HG02678 (cell line): ENCODE measurements around the gene SFSWAP.
"Not testable (repeated sequence)": the region's sequence is repeated elsewhere in the genome, so short reads cannot be mapped to it uniquely, and the experiment has no call there.

Experiments used
- ATAC-seq: cut with Tn5 transposase; IDR thresholded peaks from one replicate; pipeline ENCODE4 v1.9.1; 2021; ENCODE audit warnings: mild to moderate bottlenecking, moderate library complexity; ENCODE audit not compliant: unreplicated experiment

The SFSWAP gene

GRCh38 chr12:131701705-131702572 lies 9.0 kb upstream of the SFSWAP start:
- ATAC-seq, result no peak

GRCh38 chr12:131702573-131702877 lies 8.4 kb upstream of the SFSWAP start:
- ATAC-seq, result no peak

GRCh38 chr12:131703161-131703560 lies 7.7 kb upstream of the SFSWAP start:
- no peak for ATAC-seq

GRCh38 chr12:131704509-131704908 lies 6.4 kb upstream of the SFSWAP start:
- no peak for ATAC-seq

- not testable (repeated sequence) for ATAC-seq
Measured at GRCh38 chr12:131706709-131707108, 4.2 kb upstream of the SFSWAP start.

GRCh38 chr12:131709226-131709625 lies 1.7 kb upstream of the SFSWAP start:
- ATAC-seq, result no peak

GRCh38 chr12:131711551-131712205 lies 788 bp downstream of the SFSWAP start:
- no peak for ATAC-seq

GRCh38 chr12:131713349-131713748 lies 2.5 kb downstream of the SFSWAP start:
- no peak for ATAC-seq

- ATAC-seq, result no peak
Measured at GRCh38 chr12:131714759-131715158, 3.9 kb downstream of the SFSWAP start.

- ATAC-seq, result no peak
Measured at GRCh38 chr12:131716282-131716681, 5.4 kb downstream of the SFSWAP start.

GRCh38 chr12:131720241-131720640 lies 9.4 kb downstream of the SFSWAP start:
- ATAC-seq, result no peak

- ATAC-seq, result no peak
Measured at GRCh38 chr12:131720921-131721320, 10.0 kb downstream of the SFSWAP start.

GRCh38 chr12:131721548-131721947 lies 10.7 kb downstream of the SFSWAP start:
- ATAC-seq, result no peak

GRCh38 chr12:131723532-131723931 lies 12.6 kb downstream of the SFSWAP start:
- ATAC-seq, result no peak

- no peak for ATAC-seq
Measured at GRCh38 chr12:131724534-131724933, 13.6 kb downstream of the SFSWAP start.

- no peak for ATAC-seq
Measured at GRCh38 chr12:131725503-131725902, 14.6 kb downstream of the SFSWAP start.

GRCh38 chr12:131728720-131729119 lies 17.8 kb downstream of the SFSWAP start:
- no peak for ATAC-seq

GRCh38 chr12:131729254-131729955 lies 18.5 kb downstream of the SFSWAP start:
- ATAC-seq, result no peak

- no peak for ATAC-seq
Measured at GRCh38 chr12:131732996-131733615, 22.2 kb downstream of the SFSWAP start.

- no peak for ATAC-seq
Measured at GRCh38 chr12:131733874-131734273, 23.0 kb downstream of the SFSWAP start.
